H9 (cell line): ENCODE data around the gene CACNA2D3. TPM values are rescaled to one million over a fixed set of nuclear protein-coding genes. Genes with fewer than 3 reads are reported as not detected.

Experiments
- DNase-seq: peaks from one replicate; pipeline ENCODE4 v3.0.0-alpha.2; 2017
- H2AFZ ChIP-seq: one replicate; pipeline ENCODE4 v1.6.1; 2013; ENCODE audit warnings: mild to moderate bottlenecking, low read length, control low read depth, moderate library complexity
- H2AK5ac ChIP-seq: 2 replicates; pipeline ENCODE4 v1.6.1; 2013; ENCODE audit warnings: low read length, control low read depth, mixed read lengths; ENCODE audit not compliant: insufficient read length
- H2BK120ac ChIP-seq: one replicate; pipeline ENCODE4 v1.6.1; 2013; ENCODE audit warnings: low read depth, mild to moderate bottlenecking, low read length, control low read depth, inconsistent platforms; ENCODE audit not compliant: poor library complexity, severe bottlenecking
- H2BK12ac ChIP-seq: 2 replicates; pipeline ENCODE4 v1.6.1; 2013; ENCODE audit warnings: low read length, control low read depth, mixed read lengths, low read depth; ENCODE audit not compliant: insufficient read length
- H2BK15ac ChIP-seq: 2 replicates; pipeline ENCODE4 v1.6.1; 2013; ENCODE audit warnings: low read depth, low read length, control low read depth
- H2BK20ac ChIP-seq: one replicate; pipeline ENCODE4 v1.6.1; 2013; ENCODE audit warnings: low read depth, mild to moderate bottlenecking, low read length, control low read depth, inconsistent platforms; ENCODE audit not compliant: poor library complexity, severe bottlenecking
- H2BK5ac ChIP-seq: 2 replicates; pipeline ENCODE4 v1.6.1; 2013; ENCODE audit warnings: low read length, control low read depth, mixed read lengths; ENCODE audit not compliant: insufficient read length
- H3K14ac ChIP-seq: 2 replicates; pipeline ENCODE4 v1.6.1; 2013; ENCODE audit warnings: low read length, control low read depth; ENCODE audit not compliant: insufficient read depth
- H3K18ac ChIP-seq: 2 replicates; pipeline ENCODE4 v1.6.1; 2013; ENCODE audit warnings: low read depth, mild to moderate bottlenecking, mixed read lengths, low read length, control low read depth; ENCODE audit not compliant: insufficient read length
- H3K23ac ChIP-seq: 2 replicates; pipeline ENCODE4 v1.6.1; 2013; ENCODE audit warnings: low read length, control low read depth, mixed read lengths, low read depth; ENCODE audit not compliant: insufficient read length
- H3K23me2 ChIP-seq: 2 replicates; pipeline ENCODE4 v1.6.1; 2013; ENCODE audit warnings: low read depth, mild to moderate bottlenecking, mixed read lengths, low read length, control low read depth; ENCODE audit not compliant: insufficient read length, poor library complexity, severe bottlenecking
- H3K27ac ChIP-seq: 2 replicates; pipeline ENCODE4 v1.5.1; 2013; ENCODE audit warnings: low read length, control low read depth, mixed read lengths, low read depth; ENCODE audit not compliant: insufficient read length
- H3K27me3 ChIP-seq: 2 replicates; pipeline ENCODE4 v1.6.1; 2013; ENCODE audit warnings: low read length, control low read depth, inconsistent platforms; ENCODE audit not compliant: insufficient read depth
- H3K4ac ChIP-seq: 2 replicates; pipeline ENCODE4 v1.6.1; 2013; ENCODE audit warnings: low read depth, mild to moderate bottlenecking, control low read depth, inconsistent platforms, low read length, moderate library complexity
- H3K4me1 ChIP-seq: 2 replicates; pipeline ENCODE4 v1.6.1; 2013; ENCODE audit warnings: low read length, control low read depth, inconsistent platforms; ENCODE audit not compliant: insufficient read depth
- H3K4me2 ChIP-seq: 2 replicates; pipeline ENCODE4 v1.6.1; 2013; ENCODE audit warnings: low read length, control low read depth, mixed read lengths; ENCODE audit not compliant: insufficient read length, insufficient read depth
- H3K56ac ChIP-seq: 2 replicates; pipeline ENCODE4 v1.6.1; 2013; ENCODE audit warnings: low read depth, mild to moderate bottlenecking, mixed read lengths, low read length, control low read depth; ENCODE audit not compliant: insufficient read length
- H3K79me1 ChIP-seq: 2 replicates; pipeline ENCODE4 v1.6.1; 2013; ENCODE audit warnings: low read depth, mild to moderate bottlenecking, moderate library complexity, low read length, control low read depth, inconsistent platforms; ENCODE audit not compliant: insufficient read depth, poor library complexity, severe bottlenecking
- H3K79me2 ChIP-seq: 2 replicates; pipeline ENCODE4 v1.6.1; 2013; ENCODE audit warnings: low read length, control low read depth, inconsistent platforms; ENCODE audit not compliant: insufficient read depth
- H3K9ac ChIP-seq: 2 replicates; pipeline ENCODE4 v1.6.1; 2013; ENCODE audit warnings: low read length, control low read depth, mixed read lengths; ENCODE audit not compliant: insufficient read length; ENCODE audit errors: extremely low read depth
- H3K9me3 ChIP-seq: one replicate; pipeline ENCODE4 v1.6.1; 2013; ENCODE audit warnings: low read depth, low read length, inconsistent platforms; ENCODE audit not compliant: control insufficient read depth
- H3T11ph ChIP-seq: one replicate; pipeline ENCODE4 v1.6.1; 2013; ENCODE audit warnings: mild to moderate bottlenecking, low read length, control low read depth, inconsistent platforms
- H4K20me1 ChIP-seq: one replicate; pipeline ENCODE4 v1.6.1; 2013; ENCODE audit not compliant: control insufficient read depth, insufficient read length, insufficient read depth
- H4K5ac ChIP-seq: 2 replicates; pipeline ENCODE4 v1.6.1; 2013; ENCODE audit warnings: low read depth, mild to moderate bottlenecking, mixed read lengths, low read length, control low read depth; ENCODE audit not compliant: insufficient read length
- H4K8ac ChIP-seq: replicated peaks from 2 replicates; pipeline ENCODE4 v1.6.1; 2013; ENCODE audit warnings: low read length, control low read depth, mixed read lengths, low read depth; ENCODE audit not compliant: insufficient read length
- H4K91ac ChIP-seq: 2 replicates; pipeline ENCODE4 v1.6.1; 2013; ENCODE audit warnings: low read depth, mild to moderate bottlenecking, moderate library complexity, mixed read lengths, low read length, control low read depth; ENCODE audit not compliant: insufficient read length
- H3K27ac Mint-ChIP-seq, 3 experiments: 2 replicates in 2 of 3; 3 replicates in 1 of 3; pipeline ENCODE4 v1.8.0; 2020 to 2021; ENCODE audit warnings: mixed read lengths in 3 of 3, mild to moderate bottlenecking in 1 of 3, moderate library complexity in 1 of 3
- H3K27me3 Mint-ChIP-seq: 2 replicates; pipeline ENCODE4 v1.8.0; 2021; ENCODE audit warnings: low read depth, mild to moderate bottlenecking, moderate library complexity, mixed read lengths
- H3K36me3 Mint-ChIP-seq, 3 experiments: 2 replicates in 2 of 3; 3 replicates in 1 of 3; pipeline ENCODE4 v1.8.0; 2020 to 2021; ENCODE audit warnings: low read depth in 3 of 3, mixed read lengths in 3 of 3; ENCODE audit not compliant: insufficient read depth in 1 of 3
- H3K4me1 Mint-ChIP-seq, 2 experiments: 2 replicates each; pipeline ENCODE4 v1.8.0; 2020; ENCODE audit warnings: mixed read lengths in 2 of 2
- H3K4me3 Mint-ChIP-seq, 2 experiments: 2 replicates in 1 of 2; 3 replicates in 1 of 2; pipeline ENCODE4 v1.8.0; 2020 to 2021; ENCODE audit warnings: mild to moderate bottlenecking in 2 of 2, mixed read lengths in 2 of 2, moderate library complexity in 1 of 2
- H3K9me3 Mint-ChIP-seq, 2 experiments: 2 replicates in 1 of 2; 3 replicates in 1 of 2; pipeline ENCODE4 v1.8.0; 2020; ENCODE audit warnings: mild to moderate bottlenecking in 2 of 2, mixed read lengths in 2 of 2, moderate library complexity in 1 of 2
- CTCF ChIP-seq: fragments of 200-600 bp; sonication (generic); conservative IDR thresholded peaks from 3 replicates; pipeline ENCODE4 v1.8.0; 2021; ENCODE audit warnings: antibody characterized with exemption, mild to moderate bottlenecking
- WGBS: extraction: QIAGEN DNeasy Blood & Tissue Kit; methylation state at CpG from one replicate; pipeline ENCODE4 v1.1.7; 2013; ENCODE audit warnings: missing lambda C conversion rate, low lambda C conversion rate, mixed read lengths; ENCODE audit not compliant: insufficient read length; ENCODE audit errors: extremely low coverage; 5-methylcytosine and 5-hydroxymethylcytosine counted together
- total RNA-seq: library from RNA; stranded (reverse); gene quantifications from 2 replicates; pipeline ENCODE4 v1.2.1, GENCODE V29; 2021

The CACNA2D3 gene
- total RNA-seq, 1 experiment from 2014 or later: 3.2 TPM

DNA sequence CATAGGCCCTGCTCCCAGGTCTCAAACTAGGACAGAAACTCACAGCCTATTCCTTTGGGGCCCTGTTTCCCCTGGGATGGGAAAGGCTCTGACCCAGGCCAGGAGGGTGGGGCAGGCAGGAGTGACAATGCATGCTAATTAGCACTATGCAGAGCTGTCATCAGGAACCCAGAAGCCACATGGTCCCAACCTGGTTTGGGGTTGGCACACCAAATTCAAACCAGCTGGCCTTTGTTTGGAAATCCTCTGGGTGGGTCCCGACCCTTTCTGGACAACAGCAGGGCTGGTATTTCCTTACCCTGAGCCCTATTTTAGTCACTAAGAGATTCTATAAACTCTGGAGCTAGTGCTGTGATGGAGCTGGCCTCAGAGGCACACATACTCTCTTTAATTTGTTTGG lies 639.3 kb downstream of the CACNA2D3 start:
- H3K4me3 Mint-ChIP-seq: no peak overlapping the region
- Histone ChIP-seq H2AK5ac (no peak overlapping the region), H3K23ac (no peak overlapping the region), H3K79me2 (no peaks in the 10 kb centered on the region), H2BK5ac (no peak overlapping the region), H2AFZ (no peak overlapping the region), H4K5ac (no peak overlapping the region), H2BK12ac (no peak overlapping the region), H3K27me3 (no peaks in the 10 kb centered on the region), H3K9ac (no peak overlapping the region), H3K23me2 (no peaks in the 10 kb centered on the region), H4K20me1 (no peaks in the 10 kb centered on the region), H4K91ac (no peak overlapping the region), H3K9me3 (no peaks in the 10 kb centered on the region), H3K56ac (no peak overlapping the region), H3K18ac (no peak overlapping the region), H3K27ac (no peak overlapping the region), H2BK120ac (no peak overlapping the region), H3K14ac (no peak overlapping the region; the same call in 1 of the 2 replicates), H2BK15ac (no peak overlapping the region), H3T11ph (no peak overlapping the region), H4K8ac (no peak overlapping the region), H3K4me1 (0 out of 2 replicates have a peak, but pooled peaks cover 2% of the 10 kb centered on the region), H3K4ac (no peak overlapping the region), H3K4me2 (no peak overlapping the region), H3K79me1 (no peaks in the 10 kb centered on the region), H2BK20ac (no peak overlapping the region)
- H3K27ac Mint-ChIP-seq: peak overlapping the region in 1 of 3 experiments; percentile 13; a peak in 2 of 7 replicates
- no peak for DNase-seq
- WGBS: no CpG with 5 or more reads among the region's 1 CpG
- H3K36me3 Mint-ChIP-seq: no peaks in the 10 kb centered on the region; a peak in 1 of 7 replicates
- H3K27me3 Mint-ChIP-seq: no peaks in the 10 kb centered on the region
- no peaks in the 10 kb centered on the region; a peak in 1 of 5 replicates for H3K9me3 Mint-ChIP-seq
- no peak for TF ChIP-seq CTCF
- H3K4me1 Mint-ChIP-seq: peaks cover 6 to 17% of the 10 kb centered on the region in 2 experiments; a peak in 2 of 4 replicates
